Measurements from ENCODE around the gene HOMER3.
"Not testable (repeated sequence)": the region's sequence is repeated elsewhere in the genome, so short reads cannot be mapped to it uniquely, and the experiment has no call there.

The HOMER3 gene

GRCh38 chr19:18922228-18922985, 18.6 kb downstream of the HOMER3 start:
- no peak for DNase-seq

- DNase-seq: no peak
Measured at GRCh38 chr19:18921593-18921992, 19.4 kb downstream of the HOMER3 start.

DNA sequence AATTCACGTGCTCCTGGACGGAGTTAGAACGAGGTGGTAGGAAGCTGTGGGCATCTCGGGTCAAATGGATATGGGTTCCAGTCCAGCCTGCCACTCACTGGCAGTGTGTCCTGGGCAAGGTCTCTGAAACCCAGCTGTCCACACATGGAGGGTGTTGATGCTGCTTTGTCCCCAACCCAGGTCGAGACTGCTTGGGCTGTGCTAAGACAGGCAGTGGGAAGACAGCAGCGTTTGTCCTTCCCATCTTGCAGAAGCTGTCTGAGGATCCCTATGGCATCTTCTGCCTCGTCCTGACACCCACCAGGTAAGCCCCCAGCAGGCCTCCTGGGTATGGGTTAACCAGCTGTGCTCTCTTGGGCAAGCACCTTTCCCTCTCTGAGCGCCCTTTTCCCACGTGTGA, 20.6 kb downstream of the HOMER3 start:
- DNase-seq: no peak

- DNase-seq: no peak
Measured at GRCh38 chr19:18919900-18920214, 21.2 kb downstream of the HOMER3 start.

DNA sequence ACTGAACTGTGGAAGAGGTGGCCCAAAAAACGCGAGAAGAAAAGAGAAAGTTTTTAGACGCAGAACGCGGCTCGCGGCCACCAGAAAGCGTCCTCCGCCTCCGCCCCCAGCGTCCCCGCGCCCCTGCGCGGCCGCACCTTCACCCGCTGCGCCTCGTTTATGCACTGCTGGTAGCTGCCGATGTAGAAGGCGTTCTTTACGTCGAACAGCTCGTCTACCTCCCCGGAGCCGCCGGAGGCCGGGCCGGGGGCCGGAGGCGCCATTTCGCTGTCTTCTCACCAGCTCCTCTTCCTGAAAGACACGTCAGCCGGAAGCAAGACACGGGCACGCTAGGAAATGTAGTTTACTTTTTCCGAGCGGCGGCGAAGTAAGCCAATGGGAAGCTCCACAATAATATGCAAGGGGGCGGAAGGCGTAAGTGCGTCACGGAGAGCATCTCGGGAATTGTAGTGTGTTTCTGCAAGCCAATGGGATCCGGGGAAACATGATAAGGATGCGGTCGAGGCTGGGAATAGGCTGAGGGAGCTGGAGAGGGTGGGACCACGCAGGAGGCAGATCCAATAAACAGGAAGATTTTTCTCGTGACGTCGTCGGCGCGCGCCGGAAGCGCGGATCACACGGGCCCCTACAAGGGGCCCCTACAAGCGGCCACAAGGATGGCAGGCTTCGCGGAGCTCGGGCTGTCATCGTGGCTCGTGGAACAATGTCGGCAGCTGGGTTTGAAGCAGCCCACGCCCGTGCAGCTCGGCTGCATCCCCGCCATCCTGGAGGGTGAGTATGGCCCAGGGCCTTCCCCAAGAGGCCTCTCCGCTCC, 21.7 kb downstream of the HOMER3 start, which contains the start of the genes COPE and DDX49:
COPE (minus strand) TSS at position 302 of the 814 bp plus-strand sequence; CDS start at position 263, 39 bp downstream.
DDX49 (plus strand) TSS at position 630 of the 814 bp plus-strand sequence; CDS start at position 657, 27 bp downstream.
- peak; percentile 99 for DNase-seq

- DNase-seq: not testable (repeated sequence)
Measured at GRCh38 chr19:18917593-18917992, 23.4 kb downstream of the HOMER3 start.

DNA sequence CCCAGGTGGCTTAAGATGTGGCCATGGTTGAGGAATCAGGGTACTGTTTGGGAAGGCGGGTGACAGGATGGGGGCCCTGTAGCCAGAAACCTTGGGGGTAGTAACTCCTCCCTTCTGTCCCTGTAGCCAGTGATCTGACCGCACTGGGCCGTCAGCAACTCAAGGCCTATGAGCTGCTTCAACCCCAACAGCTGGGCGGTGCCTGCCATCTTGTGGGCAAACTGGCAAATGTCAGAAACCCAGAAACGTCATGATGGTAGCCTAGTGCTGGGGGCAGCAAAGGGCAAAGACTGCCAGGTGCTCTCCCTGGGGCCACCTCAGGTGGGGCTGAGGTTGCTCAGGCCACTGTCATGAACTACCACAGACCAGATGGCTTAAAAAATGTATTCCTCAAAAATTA, 25.4 kb downstream of the HOMER3 start:
- DNase-seq: peak; percentile 31 to 41

- DNase-seq: no peak
Measured at GRCh38 chr19:18913466-18913865, 27.6 kb downstream of the HOMER3 start.

- DNase-seq: no peak
Measured at GRCh38 chr19:18912933-18913332, 28.1 kb downstream of the HOMER3 start.

DNA sequence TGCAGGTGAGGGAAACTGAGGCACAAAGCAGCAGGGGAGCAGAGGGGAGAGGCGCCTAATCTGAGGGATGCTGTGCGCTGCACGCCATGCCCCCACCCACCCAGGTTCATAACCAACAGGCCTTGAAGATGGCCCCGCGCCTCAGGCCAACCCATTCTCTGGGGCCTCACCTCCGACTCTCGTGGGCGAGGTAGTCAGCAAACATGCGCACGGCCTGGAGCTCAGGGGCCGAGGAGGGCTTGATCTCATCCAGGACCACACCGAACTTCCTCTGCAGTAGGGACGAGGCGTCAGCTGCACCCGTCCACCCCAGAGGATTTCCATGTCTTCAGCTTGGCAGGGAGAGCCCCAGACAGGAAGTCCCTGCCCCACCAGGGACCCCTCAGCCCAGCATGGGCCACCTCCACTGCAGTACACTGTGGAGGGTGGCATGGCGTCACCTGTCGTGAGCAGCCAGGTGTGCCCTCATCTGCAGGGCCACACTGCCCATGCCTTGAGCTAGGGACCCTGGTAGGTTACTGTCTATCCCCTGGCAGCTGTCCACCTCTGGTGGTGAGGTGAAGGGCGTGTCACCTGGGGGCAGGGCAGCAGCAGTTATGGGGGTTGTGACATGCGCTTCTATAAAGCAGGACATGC, 30.1 kb downstream of the HOMER3 start:
- DNase-seq: no peak

DNA sequence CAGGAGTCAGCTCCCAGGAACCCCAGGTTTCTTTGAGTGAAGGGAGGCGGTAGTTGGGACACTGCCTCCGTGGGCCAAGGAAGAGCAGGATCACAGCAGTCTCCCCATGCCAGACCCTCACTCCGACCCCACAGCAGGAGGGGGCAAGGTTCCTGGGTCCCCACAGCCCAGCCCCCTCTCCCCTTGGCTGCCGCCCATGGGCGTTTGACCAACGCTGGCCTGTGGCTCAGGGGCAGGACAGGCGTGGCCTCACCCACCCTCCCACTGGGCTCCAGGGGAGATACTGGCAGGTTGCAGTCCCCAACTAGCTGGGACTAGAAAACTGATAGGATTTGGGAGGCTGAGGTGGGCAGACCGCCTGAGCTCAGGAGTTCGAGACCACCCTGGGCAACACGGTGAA, 31.0 kb downstream of the HOMER3 start:
- no peak for DNase-seq

GRCh38 chr19:18908917-18909619, 31.9 kb downstream of the HOMER3 start:
- DNase-seq: no peak

DNA sequence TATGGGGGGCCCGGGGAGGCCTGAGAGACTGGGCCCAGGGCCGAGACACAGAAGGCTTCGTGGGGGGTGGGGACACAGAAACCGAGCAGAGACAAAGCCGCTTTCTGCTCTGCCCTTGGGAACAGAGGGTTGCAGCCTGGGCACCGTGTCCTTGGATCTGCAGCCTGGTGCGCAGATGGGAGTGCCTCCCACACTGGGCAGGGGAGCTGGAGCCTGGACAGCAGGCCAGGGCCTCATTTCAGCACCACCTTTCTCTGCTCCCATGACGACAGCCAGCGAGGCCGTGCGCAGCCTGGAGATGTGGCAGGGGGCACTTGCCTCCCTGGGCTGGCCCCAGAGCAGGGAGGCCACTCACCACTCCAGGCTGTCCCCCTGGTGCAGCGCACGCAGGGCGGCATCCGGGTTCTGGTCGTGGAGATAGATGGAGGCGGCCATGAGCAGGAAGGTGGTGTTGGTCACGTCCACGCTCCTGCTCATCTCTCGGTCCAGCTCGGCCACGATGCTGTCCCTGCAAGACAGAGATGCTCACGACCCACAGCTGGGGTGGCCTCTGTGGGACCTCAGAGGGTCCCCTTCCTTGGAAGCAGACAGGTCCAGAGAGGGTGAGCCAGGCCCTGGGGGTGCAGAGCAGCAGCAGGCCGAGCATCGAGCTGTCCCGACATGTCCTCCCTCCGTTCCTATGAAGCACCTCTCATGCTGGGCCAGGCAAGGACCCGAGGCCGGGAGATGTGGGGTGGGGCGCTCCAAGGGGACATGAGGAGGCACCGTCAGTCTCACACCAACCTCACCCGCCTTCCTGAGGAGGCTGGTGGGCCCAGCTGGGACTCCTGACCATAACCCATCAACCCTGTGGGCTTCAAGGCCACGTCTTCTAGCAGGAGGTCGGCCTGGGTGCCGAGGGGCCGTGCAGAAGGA, 34.2 kb downstream of the HOMER3 start:
- no peak for DNase-seq

GRCh38 chr19:18905513-18906236, 35.3 kb downstream of the HOMER3 start:
- DNase-seq: no peak

GRCh38 chr19:18905058-18905456, 36.0 kb downstream of the HOMER3 start:
- DNase-seq: no peak

DNA sequence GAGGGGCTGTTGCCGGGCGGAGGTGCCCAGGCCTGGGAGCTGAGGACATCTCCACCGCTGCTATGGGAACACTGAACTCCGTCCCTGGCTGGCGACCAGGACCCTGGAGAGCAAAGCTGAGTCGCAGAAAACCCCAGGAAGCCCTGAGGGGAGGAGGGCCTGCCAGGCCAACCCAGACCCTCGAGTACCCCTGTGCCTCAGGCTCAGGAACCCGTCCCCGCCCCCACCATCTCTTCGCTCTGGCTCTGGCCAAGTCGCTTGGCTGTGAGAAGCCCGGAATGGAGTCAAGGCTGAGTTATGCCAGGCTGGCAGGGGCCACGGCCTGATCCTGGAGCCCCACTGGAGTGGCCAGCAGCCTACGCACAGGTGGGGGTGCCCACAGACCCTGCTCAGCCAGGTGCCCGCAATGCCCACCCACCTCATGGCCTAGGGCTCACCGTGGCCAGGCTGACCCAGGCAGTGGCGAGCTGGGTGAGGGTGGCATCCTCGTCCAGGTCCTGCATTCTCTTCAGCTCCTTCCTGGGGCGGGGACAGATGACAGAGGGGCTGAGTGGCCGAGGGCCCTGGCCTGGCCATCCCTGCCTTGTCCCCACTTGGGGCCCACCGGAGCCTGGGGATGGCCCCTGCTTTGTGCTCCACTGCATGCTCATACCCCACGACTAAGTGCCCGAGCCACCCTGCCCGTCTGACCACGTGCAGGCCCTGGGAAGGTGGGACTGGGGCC, 36.5 kb downstream of the HOMER3 start:
- DNase-seq: no peak

DNA sequence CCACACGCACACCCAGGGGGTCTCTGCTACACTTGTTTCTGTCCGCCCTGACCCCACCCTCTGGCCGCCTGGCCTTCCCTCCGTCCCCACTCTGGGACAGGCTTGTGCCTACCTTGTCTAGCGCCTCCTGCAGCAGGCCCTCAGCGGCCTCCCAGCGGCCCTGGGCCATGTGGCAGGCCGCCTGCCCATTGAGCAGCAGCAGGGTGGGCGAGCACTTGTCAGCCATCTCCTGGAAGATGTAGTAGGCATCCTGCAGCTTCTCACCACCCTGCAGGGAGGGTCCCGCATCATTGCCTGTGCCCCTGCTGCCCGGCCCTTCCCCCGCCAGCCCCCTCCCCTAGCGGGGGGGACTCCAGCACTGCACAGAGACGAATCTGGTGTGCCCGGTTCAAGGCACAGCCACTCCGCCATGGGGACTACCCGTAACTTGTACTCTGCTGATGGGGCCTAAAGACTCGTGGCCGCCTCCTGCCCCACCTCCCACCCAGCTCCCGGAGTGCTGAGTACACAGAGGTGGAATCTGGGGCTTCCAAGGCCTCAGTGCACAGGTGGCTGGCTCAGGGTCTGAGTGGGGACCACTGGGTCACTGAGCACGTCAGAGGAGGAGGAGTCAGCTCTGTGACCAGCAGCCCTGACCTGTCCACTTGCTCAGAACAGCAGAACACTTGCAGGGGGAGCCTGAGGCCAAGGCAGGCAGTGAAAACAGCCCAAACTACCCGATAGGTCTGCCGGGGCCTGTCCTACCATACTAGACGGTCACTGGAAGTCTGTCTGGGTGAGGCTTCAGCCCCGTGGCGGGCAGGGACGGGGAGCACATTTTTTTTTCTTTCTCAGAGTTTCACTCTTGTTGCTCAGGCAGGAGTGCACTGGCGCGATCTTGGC, 37.6 kb downstream of the HOMER3 start:
- DNase-seq: no peak

- not testable (repeated sequence) for DNase-seq
Measured at GRCh38 chr19:18902519-18902918, 38.5 kb downstream of the HOMER3 start.

- DNase-seq: no peak
Measured at GRCh38 chr19:18901491-18901890, 39.5 kb downstream of the HOMER3 start.
